ENCODE data around the gene PRKCE. TPM values are rescaled to one million over a fixed set of nuclear protein-coding genes. Genes with fewer than 3 reads are reported as not detected.

Gene PRKCE
- total and polyA plus RNA-seq, 7 donors: 3.0 to 22.8 (median 16.1) TPM

- H3K27me3 ChIP-seq (ENCODE audit: insufficient read depth in 3 of 3, low read length in 2 of 3): no peaks in the 10 kb centered on the region
- DNase-seq (no peak), ATAC-seq (no peak)
- H3K4me1 ChIP-seq: peaks cover 12% of the 10 kb centered on the region
- WGBS, 3 donors: 48 to 59% (median 51%) methylated on average over 7 of the region's 7 CpGs
- H3K4me3 ChIP-seq: no peak overlapping the region
- H3K27ac ChIP-seq: no peak overlapping the region
- H3K36me3 ChIP-seq (ENCODE audit: insufficient read depth in 1 of 2, low read depth in 1 of 2): no peaks in the 10 kb centered on the region
- no peak for TF ChIP-seq CTCF (IDR thresholded peaks at IDR 0.05)
- no peaks in the 10 kb centered on the region for H3K9me3 ChIP-seq
- intact Hi-C loops (cut with DNase I): loop anchor here in 1 of 2 donors (5.0 kb wide), 1 partner anchor 129 kb away; no protein-coding TSS in a partner anchor
Observed at GRCh38 chr2:46232860-46233259, 581.4 kb downstream of the PRKCE start.

- Histone ChIP-seq H3K9me3 (no peaks in the 10 kb centered on the region), H3K4me1 (peaks cover under 1% of the 10 kb centered on the region), H3K27me3 (ENCODE audit: insufficient read depth in 3 of 3, low read length in 2 of 3) (no peaks in the 10 kb centered on the region), H3K4me3 (no peak overlapping the region), H3K27ac (no peak overlapping the region), H3K36me3 (ENCODE audit: insufficient read depth in 1 of 2, low read depth in 1 of 2) (no peaks in the 10 kb centered on the region)
- 71 to 83% (median 71%) methylated on average over 4 of the region's 4 CpGs for WGBS, 3 donors
- no peak for TF ChIP-seq CTCF (IDR thresholded peaks at IDR 0.05)
- no peak for DNase-seq
- ATAC-seq: no peak
- intact Hi-C loops (cut with DNase I): no loop called here
Observed at GRCh38 chr2:46236006-46236875, 584.8 kb downstream of the PRKCE start.

GRCh38 chr2:46236876-46237859 is 585.7 kb downstream of the PRKCE start:
- Histone ChIP-seq H3K27me3 (ENCODE audit: insufficient read depth in 3 of 3, low read length in 2 of 3) (no peaks in the 10 kb centered on the region), H3K4me3 (no peak overlapping the region), H3K9me3 (no peaks in the 10 kb centered on the region), H3K36me3 (ENCODE audit: insufficient read depth in 1 of 2, low read depth in 1 of 2) (no peaks in the 10 kb centered on the region), H3K27ac (no peak overlapping the region), H3K4me1 (no peaks in the 10 kb centered on the region)
- no peak for DNase-seq
- no peak for TF ChIP-seq CTCF (IDR thresholded peaks at IDR 0.05)
- intact Hi-C loops (cut with DNase I): no loop called here
- 76 to 82% (median 77%) methylated on average over 8 of the region's 8 CpGs for WGBS, 3 donors
- no peak for ATAC-seq

Other genes with a start within 250 kb of the PRKCE start
- 1 to 10 TPM; 4.0 to 6.4 (median 4.9) TPM for gene SRBD1, start 40.4 kb upstream of the PRKCE start, total RNA-seq
- 1 to 10 TPM; 2.3 to 3.0 (median 3.0) TPM for gene SRBD1, start 40.4 kb upstream of the PRKCE start, polyA plus RNA-seq

Measured in psoas muscle (tissue), 8 donors.